AG09309 (cell line): ENCODE measurements around the gene AQP1.

Source experiments
- DNase-seq: peaks from one replicate; pipeline ENCODE4 v3.0.0-alpha.2; 2010; ENCODE audit warnings: low read depth
- H3K4me3 ChIP-seq: 2 replicates; pipeline ENCODE4 v1.5.1; 2011; ENCODE audit warnings: mild to moderate bottlenecking, low read depth, low read length, moderate library complexity; ENCODE audit not compliant: control insufficient read depth
- TF ChIP-seq, protein P1 (sequence below): IDR thresholded peaks from 2 replicates; pipeline ENCODE4 v1.5.1; 2011; ENCODE audit warnings: mild to moderate bottlenecking, low read depth, low read length, inconsistent platforms; ENCODE audit not compliant: insufficient read depth, control insufficient read depth; ENCODE audit errors: missing control alignments

The AQP1 gene

DNA sequence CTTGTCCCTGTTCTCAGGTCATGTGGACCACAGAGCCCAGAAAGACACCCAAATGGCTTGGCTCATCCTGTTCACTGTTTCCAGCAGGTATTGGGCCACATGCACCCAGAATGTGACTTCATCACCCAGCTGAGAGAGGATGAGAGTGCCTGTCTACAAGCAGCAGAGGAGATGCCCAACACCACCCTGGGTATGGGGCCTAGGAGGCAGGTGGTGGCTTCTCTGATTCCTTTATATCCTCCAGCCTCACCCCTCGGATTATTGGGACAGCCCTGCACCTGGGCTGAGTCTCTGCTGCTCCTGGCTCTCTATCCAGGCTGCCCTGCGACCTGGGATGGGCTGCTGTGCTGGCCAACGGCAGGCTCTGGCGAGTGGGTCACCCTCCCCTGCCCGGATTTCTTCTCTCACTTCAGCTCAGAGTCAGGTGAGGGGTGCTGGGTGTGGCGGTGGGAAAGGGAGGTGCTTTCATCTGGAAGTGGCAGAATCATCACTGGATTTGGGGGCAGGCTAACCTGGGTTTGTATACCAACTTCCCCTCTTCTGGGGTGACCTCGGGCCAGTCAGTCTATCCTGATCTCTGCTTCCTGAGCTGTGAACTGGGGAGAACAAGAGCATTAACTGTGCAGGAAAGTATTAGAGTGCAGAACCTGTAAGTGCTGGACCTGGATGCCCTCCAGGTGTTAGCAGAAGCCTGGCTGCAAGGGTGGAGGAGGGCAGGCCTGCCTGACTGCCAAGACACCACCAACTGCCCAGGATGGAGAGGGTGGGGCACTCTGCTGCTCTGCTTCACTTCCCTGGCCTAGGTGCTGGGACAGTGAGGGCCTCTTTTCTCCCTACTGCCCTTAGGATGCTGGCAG, 57.3 kb downstream of the AQP1 start:
- no peak for DNase-seq
- no peak overlapping the region for H3K4me3 ChIP-seq
- TF ChIP-seq, protein P1, sequence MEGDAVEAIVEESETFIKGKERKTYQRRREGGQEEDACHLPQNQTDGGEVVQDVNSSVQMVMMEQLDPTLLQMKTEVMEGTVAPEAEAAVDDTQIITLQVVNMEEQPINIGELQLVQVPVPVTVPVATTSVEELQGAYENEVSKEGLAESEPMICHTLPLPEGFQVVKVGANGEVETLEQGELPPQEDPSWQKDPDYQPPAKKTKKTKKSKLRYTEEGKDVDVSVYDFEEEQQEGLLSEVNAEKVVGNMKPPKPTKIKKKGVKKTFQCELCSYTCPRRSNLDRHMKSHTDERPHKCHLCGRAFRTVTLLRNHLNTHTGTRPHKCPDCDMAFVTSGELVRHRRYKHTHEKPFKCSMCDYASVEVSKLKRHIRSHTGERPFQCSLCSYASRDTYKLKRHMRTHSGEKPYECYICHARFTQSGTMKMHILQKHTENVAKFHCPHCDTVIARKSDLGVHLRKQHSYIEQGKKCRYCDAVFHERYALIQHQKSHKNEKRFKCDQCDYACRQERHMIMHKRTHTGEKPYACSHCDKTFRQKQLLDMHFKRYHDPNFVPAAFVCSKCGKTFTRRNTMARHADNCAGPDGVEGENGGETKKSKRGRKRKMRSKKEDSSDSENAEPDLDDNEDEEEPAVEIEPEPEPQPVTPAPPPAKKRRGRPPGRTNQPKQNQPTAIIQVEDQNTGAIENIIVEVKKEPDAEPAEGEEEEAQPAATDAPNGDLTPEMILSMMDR = no peak

DNA sequence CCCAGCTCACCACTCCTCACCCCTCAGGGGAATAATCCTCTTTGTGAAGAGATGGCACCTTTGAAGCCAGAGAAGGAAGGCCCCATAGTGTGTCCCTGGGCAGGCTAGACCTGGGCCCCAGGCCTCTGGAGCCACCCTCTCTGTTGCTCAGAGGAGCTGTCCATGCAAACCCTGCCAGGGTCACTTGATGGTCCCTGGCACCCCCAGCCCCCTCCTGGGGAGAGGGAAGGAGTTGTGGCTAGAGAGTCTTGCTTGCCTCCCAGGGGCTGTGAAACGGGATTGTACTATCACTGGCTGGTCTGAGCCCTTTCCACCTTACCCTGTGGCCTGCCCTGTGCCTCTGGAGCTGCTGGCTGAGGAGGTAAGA, 57.9 kb downstream of the AQP1 start:
- TF ChIP-seq, protein P1 = no peak
- DNase-seq = no peak

DNA sequence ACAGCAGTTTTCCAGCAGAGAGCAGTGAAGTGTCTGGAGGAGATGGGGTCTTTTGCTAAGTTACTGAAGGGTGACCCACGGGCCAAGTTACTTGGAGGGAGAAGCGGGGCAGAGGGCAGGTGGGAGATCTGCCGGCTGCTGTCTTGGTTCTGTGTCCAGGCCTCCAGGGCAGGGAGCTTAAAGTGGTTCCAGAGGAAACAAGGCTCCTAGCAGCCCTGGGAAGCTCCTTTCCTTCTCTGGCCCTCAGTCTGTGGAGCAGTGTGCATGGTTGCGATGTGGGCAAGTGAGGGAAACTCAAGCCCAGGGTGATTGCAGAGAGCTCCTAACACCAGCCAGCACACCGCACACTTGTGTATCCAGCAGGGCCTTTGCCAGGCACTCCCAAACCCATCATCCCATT, 58.4 kb downstream of the AQP1 start:
- no peak for DNase-seq
- H3K4me3 ChIP-seq = no peak overlapping the region
- TF ChIP-seq, protein P1 = no peak

More for the DNA sequence above, 57.9 kb downstream of the AQP1 start:
- H3K4me3 ChIP-seq = no peak overlapping the region

DNA sequence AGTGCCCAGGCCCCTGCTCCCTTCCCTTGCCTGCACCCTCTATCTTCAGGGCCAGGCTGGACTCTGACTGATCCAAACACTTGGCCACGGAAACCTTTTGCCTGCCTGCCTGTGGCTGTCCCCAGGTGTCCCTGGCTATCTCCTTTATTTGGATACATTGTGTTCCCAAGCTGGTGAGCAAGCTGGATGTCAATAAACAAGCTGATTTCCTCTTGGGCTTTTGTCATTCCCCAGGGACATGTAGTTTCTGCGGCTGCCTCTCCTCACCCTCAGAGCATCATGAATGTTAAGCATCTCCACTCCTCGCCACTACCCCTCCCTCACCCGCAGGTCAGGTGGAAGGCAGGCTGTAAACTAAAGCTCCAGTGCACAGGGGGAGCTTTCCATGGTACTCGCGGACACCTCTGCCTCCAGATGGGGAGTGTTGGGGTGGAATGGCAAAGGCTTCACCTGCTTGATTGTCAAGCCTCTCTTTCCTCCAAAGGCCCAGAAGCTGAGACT, 59.0 kb downstream of the AQP1 start:
- TF ChIP-seq, protein P1 = no peak
- no peak overlapping the region for H3K4me3 ChIP-seq
- no peak for DNase-seq

DNA sequence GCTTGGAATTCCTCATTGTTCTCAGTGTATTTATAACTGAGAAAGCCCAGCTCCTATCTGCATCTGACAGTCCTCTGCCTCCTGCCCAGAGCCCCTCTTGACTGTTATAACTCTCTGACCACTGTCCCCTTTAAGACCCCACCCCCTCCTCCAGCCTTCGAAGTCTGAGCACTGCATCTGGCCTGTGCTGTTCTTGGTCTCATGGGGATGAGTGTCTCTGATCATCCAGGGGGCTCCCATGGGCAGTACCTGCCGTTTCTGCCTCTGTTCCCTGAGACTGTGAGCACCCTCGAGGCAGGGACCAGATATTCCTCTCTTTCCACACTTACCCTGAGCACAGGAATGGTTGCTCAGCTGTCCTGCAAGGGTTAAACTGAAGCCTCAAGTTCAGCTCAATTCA, 59.8 kb downstream of the AQP1 start:
- no peak for DNase-seq
- TF ChIP-seq, protein P1 = no peak
- no peak overlapping the region for H3K4me3 ChIP-seq

DNA sequence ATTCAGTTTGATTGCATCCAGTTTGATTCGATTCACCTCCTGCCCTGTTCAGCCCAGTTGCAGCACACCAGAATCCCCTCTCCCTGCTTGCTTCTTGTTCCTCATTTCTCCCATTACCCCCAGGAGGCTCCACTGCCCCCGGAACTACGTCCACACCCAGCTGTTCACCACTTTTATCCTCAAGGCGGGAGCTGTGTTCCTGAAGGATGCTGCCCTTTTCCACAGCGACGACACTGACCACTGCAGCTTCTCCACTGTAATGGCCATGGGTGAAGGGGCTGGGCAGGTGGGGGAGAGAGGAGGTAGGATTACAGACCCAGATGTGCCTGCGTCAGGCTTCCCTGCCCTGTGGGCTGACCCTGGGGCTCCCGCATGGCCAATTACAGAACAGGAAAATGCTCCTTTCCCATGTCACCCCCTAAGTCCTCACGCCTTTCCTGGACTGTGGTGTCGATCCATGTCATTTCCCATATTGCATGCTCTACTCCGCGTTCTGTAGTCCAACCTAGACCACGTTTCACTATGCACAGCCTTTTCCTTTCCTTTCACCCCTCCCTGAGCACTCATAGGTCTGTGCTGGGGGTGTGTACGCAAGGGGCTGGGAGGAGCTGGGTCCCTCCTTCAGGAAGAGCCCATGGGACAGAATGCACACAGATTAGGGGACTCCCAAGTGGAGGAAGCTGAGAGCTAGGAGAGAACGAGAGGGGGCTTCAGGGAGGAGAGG, 60.3 kb downstream of the AQP1 start:
- no peak for DNase-seq
- TF ChIP-seq, protein P1 = no peak
- H3K4me3 ChIP-seq = no peak overlapping the region
